NCI-H2227 (cell line): ENCODE results near the gene HDAC7.
A peak's percentile ranks its signal among the peaks of the same experiment; 100 is the strongest.

ENCODE experiments used
- DNase-seq: peaks from one replicate; lab custom pipeline; 2025; ENCODE audit not compliant: unreplicated experiment; lab: John Stamatoyannopoulos, UW

Gene HDAC7

DNA sequence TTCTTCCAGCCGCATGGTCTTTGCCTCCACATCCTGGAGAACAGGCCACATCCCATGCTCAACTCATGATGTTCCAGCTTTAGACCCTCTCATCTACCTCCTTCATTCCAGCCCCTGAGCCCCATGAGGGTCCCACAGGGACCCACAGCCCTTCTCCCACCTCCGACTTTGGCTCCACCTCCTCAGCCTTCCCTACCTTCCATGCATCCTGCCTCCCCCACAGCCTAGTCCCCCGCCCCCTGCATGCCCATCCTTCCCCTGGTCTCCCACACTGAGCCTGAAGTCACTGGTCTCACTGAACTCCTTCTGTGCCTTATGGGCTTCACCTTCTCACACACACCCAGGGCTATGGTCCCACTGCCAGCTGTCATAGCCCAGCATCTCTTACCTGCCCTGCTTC lies 70.8 kb downstream of the HDAC7 start:
- DNase-seq: no peak

- DNase-seq: no peak
These were observed 71.2 kb downstream of the HDAC7 start for GRCh38 chr12:47748507-47748828.

DNA sequence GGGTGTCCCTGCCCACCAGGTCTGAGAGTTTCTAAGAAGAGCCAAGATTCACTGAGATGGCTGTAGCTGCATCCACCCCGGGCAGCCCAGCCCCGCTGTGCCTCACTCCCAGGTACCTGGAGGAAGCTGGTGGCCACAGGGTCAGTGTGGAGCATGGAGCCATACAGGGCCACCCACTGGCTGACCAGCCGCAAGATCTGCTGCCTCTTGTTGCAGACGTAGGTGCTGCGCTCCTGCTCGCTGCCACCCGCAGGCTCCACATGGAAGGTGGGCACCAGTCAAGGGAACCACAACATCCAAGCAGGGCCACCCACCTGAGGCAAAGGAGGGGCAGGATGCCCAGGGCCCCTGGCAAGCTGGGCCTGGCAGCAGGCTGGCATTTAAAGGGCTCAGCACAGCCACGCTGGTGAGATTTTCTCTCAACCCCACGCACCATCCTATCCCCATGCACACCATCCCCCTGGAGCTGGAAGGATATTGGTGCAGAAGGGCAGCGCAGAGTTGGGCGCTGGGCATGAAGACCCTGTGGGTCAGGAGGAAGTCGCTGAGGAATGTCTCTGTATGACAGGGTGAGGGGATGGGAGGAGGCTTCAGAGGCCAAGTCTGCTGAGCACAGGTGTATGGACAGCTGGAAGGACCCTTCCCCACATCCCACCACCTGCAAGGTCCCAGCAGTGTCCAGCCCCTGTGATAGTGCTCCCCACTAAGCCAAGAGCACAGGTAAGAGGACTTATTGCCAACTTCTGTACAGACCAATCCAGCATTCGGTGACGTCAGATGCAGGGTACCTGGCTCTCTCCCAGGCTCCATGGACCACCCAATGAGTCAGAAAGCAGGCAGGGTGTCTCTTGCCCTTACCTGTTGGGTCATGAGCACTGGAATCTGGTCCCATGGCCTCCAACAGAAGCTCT lies 71.9 kb downstream of the HDAC7 start:
- DNase-seq: no peak

DNA sequence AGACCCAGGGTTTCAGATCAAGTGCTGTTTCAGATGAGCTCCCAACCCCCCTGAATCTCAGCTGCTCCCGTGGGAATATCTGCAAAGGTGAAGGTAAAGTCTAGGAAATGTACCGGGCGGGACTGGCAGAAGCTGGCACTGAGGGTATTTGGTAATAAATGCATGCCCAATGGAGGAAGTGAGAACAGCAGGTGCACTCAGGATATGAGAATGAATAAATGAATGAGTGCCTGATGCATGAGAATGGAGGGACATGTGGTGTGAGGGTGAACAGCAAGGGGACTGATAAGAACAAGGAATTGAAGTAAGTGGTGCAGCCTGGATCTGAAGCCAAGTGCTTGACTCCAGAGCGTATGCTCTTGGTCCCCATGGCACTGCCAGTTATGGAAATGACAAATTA lies 72.6 kb downstream of the HDAC7 start:
- no peak for DNase-seq

GRCh38 chr12:47746523-47746922 lies 73.2 kb downstream of the HDAC7 start:
- no peak for DNase-seq

DNA sequence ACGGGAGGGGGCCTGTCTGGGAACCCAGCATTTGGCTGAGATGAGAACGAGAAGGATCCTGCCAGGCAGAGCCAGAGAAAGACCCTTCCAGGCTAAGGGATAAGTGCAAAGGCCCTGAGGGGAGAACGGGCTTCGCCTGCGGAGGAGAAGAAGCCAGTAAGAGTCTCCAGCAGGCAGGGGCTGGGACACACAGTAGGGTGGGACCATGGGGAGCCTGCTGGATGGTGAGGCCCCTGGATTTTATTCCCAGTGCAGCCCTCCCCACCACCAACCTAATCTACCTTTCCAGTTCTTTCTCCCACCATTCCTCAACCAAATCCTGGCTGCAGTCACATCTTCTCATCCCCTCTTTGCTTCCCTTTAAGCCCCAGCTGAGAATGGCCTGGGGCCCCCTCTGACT lies 73.6 kb downstream of the HDAC7 start:
- no peak for DNase-seq

GRCh38 chr12:47745485-47746041 lies 74.1 kb downstream of the HDAC7 start:
- no peak for DNase-seq

DNA sequence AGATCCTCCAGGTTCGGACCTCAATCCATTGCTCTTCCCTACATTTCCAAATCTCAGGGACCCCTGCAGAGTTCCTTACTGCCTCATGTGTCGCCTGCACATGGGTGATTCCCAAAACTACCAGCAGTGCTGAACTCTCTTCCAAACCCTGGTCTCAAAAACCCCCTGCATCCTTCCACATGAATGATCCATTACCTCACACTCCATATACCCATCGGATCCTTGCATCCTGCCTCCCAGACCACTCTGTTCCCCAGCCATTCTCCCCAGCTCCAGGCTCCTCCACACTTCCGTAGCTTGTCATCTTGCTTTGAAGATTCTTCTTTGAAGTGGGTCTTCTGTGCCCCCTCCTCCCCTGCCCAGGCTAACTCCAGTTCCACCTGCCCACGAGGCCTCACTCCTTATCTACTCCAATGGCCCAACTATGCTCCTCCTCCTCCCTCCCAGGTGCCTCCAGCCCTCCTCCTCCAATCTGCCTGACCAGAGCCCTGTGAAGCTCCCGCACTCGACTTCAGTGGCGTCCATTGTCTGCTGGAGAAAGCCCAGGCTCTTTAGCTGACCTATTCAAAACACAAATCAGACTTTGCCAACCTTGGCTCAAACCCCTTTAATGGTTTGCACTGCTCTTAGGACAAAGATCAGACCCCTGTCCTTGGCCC lies 74.8 kb downstream of the HDAC7 start:
- DNase-seq: no peak

- no peak for DNase-seq
These were observed 75.6 kb downstream of the HDAC7 start for GRCh38 chr12:47744005-47744651.

- DNase-seq: no peak
These were observed 76.3 kb downstream of the HDAC7 start for GRCh38 chr12:47743311-47743860.

- DNase-seq: peak; percentile 23
These were observed 77.4 kb downstream of the HDAC7 start for GRCh38 chr12:47742253-47742825.

- DNase-seq: peak; percentile 28
These were observed 78.4 kb downstream of the HDAC7 start for GRCh38 chr12:47741340-47741703.

GRCh38 chr12:47740606-47741339 lies 78.9 kb downstream of the HDAC7 start:
- no peak for DNase-seq

- DNase-seq: no peak
These were observed 79.7 kb downstream of the HDAC7 start for GRCh38 chr12:47739979-47740378.

- DNase-seq: no peak
These were observed 80.4 kb downstream of the HDAC7 start for GRCh38 chr12:47739297-47739696.

- DNase-seq: no peak
These were observed 81.6 kb downstream of the HDAC7 start for GRCh38 chr12:47737936-47738594.

- DNase-seq: no peak
These were observed 82.6 kb downstream of the HDAC7 start for GRCh38 chr12:47736877-47737676.

- no peak for DNase-seq
These were observed 83.5 kb downstream of the HDAC7 start for GRCh38 chr12:47736216-47736615.

DNA sequence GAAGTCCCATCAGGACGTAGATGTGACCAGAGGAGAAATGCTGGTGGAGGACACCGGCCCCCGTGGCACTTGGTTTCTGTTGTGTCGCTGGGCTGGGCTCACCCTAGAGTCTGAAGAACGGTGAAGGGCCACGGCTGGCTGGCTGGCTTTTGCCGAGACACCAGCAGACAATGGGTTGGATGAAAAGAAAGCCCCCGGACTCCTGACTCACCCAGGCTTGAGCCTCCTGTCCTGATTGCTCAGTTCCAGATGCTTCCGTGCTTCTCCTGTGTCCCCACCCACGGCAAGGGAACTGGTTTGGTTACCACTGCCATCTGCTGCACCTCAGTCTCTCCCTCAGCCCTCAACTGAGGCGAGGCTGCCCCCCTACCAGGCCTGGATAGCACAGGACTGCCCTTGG lies 84.1 kb downstream of the HDAC7 start:
- no peak for DNase-seq
